H9 (cell line): ENCODE results near the gene PDCD10. TPM values are rescaled to one million over a fixed set of nuclear protein-coding genes. Genes with fewer than 3 reads are reported as not detected.

Source experiments
- DNase-seq: peaks from one replicate; pipeline ENCODE4 v3.0.0-alpha.2; 2017
- H2AFZ ChIP-seq: one replicate; pipeline ENCODE4 v1.6.1; 2013; ENCODE audit warnings: mild to moderate bottlenecking, low read length, control low read depth, moderate library complexity
- H2AK5ac ChIP-seq: 2 replicates; pipeline ENCODE4 v1.6.1; 2013; ENCODE audit warnings: low read length, control low read depth, mixed read lengths; ENCODE audit not compliant: insufficient read length
- H2BK120ac ChIP-seq: one replicate; pipeline ENCODE4 v1.6.1; 2013; ENCODE audit warnings: low read depth, mild to moderate bottlenecking, low read length, control low read depth, inconsistent platforms; ENCODE audit not compliant: poor library complexity, severe bottlenecking
- H2BK12ac ChIP-seq: 2 replicates; pipeline ENCODE4 v1.6.1; 2013; ENCODE audit warnings: low read length, control low read depth, mixed read lengths, low read depth; ENCODE audit not compliant: insufficient read length
- H2BK15ac ChIP-seq: 2 replicates; pipeline ENCODE4 v1.6.1; 2013; ENCODE audit warnings: low read depth, low read length, control low read depth
- H2BK20ac ChIP-seq: one replicate; pipeline ENCODE4 v1.6.1; 2013; ENCODE audit warnings: low read depth, mild to moderate bottlenecking, low read length, control low read depth, inconsistent platforms; ENCODE audit not compliant: poor library complexity, severe bottlenecking
- H2BK5ac ChIP-seq: 2 replicates; pipeline ENCODE4 v1.6.1; 2013; ENCODE audit warnings: low read length, control low read depth, mixed read lengths; ENCODE audit not compliant: insufficient read length
- H3K14ac ChIP-seq: 2 replicates; pipeline ENCODE4 v1.6.1; 2013; ENCODE audit warnings: low read length, control low read depth; ENCODE audit not compliant: insufficient read depth
- H3K18ac ChIP-seq: 2 replicates; pipeline ENCODE4 v1.6.1; 2013; ENCODE audit warnings: low read depth, mild to moderate bottlenecking, mixed read lengths, low read length, control low read depth; ENCODE audit not compliant: insufficient read length
- H3K23ac ChIP-seq: 2 replicates; pipeline ENCODE4 v1.6.1; 2013; ENCODE audit warnings: low read length, control low read depth, mixed read lengths, low read depth; ENCODE audit not compliant: insufficient read length
- H3K23me2 ChIP-seq: 2 replicates; pipeline ENCODE4 v1.6.1; 2013; ENCODE audit warnings: low read depth, mild to moderate bottlenecking, mixed read lengths, low read length, control low read depth; ENCODE audit not compliant: insufficient read length, poor library complexity, severe bottlenecking
- H3K27ac ChIP-seq: 2 replicates; pipeline ENCODE4 v1.5.1; 2013; ENCODE audit warnings: low read length, control low read depth, mixed read lengths, low read depth; ENCODE audit not compliant: insufficient read length
- H3K27me3 ChIP-seq: 2 replicates; pipeline ENCODE4 v1.6.1; 2013; ENCODE audit warnings: low read length, control low read depth, inconsistent platforms; ENCODE audit not compliant: insufficient read depth
- H3K4ac ChIP-seq: 2 replicates; pipeline ENCODE4 v1.6.1; 2013; ENCODE audit warnings: low read depth, mild to moderate bottlenecking, control low read depth, inconsistent platforms, low read length, moderate library complexity
- H3K4me1 ChIP-seq: 2 replicates; pipeline ENCODE4 v1.6.1; 2013; ENCODE audit warnings: low read length, control low read depth, inconsistent platforms; ENCODE audit not compliant: insufficient read depth
- H3K4me2 ChIP-seq: 2 replicates; pipeline ENCODE4 v1.6.1; 2013; ENCODE audit warnings: low read length, control low read depth, mixed read lengths; ENCODE audit not compliant: insufficient read length, insufficient read depth
- H3K56ac ChIP-seq: 2 replicates; pipeline ENCODE4 v1.6.1; 2013; ENCODE audit warnings: low read depth, mild to moderate bottlenecking, mixed read lengths, low read length, control low read depth; ENCODE audit not compliant: insufficient read length
- H3K79me1 ChIP-seq: 2 replicates; pipeline ENCODE4 v1.6.1; 2013; ENCODE audit warnings: low read depth, mild to moderate bottlenecking, moderate library complexity, low read length, control low read depth, inconsistent platforms; ENCODE audit not compliant: insufficient read depth, poor library complexity, severe bottlenecking
- H3K79me2 ChIP-seq: 2 replicates; pipeline ENCODE4 v1.6.1; 2013; ENCODE audit warnings: low read length, control low read depth, inconsistent platforms; ENCODE audit not compliant: insufficient read depth
- H3K9ac ChIP-seq: 2 replicates; pipeline ENCODE4 v1.6.1; 2013; ENCODE audit warnings: low read length, control low read depth, mixed read lengths; ENCODE audit not compliant: insufficient read length; ENCODE audit errors: extremely low read depth
- H3K9me3 ChIP-seq: one replicate; pipeline ENCODE4 v1.6.1; 2013; ENCODE audit warnings: low read depth, low read length, inconsistent platforms; ENCODE audit not compliant: control insufficient read depth
- H3T11ph ChIP-seq: one replicate; pipeline ENCODE4 v1.6.1; 2013; ENCODE audit warnings: mild to moderate bottlenecking, low read length, control low read depth, inconsistent platforms
- H4K20me1 ChIP-seq: one replicate; pipeline ENCODE4 v1.6.1; 2013; ENCODE audit not compliant: control insufficient read depth, insufficient read length, insufficient read depth
- H4K5ac ChIP-seq: 2 replicates; pipeline ENCODE4 v1.6.1; 2013; ENCODE audit warnings: low read depth, mild to moderate bottlenecking, mixed read lengths, low read length, control low read depth; ENCODE audit not compliant: insufficient read length
- H4K8ac ChIP-seq: replicated peaks from 2 replicates; pipeline ENCODE4 v1.6.1; 2013; ENCODE audit warnings: low read length, control low read depth, mixed read lengths, low read depth; ENCODE audit not compliant: insufficient read length
- H4K91ac ChIP-seq: 2 replicates; pipeline ENCODE4 v1.6.1; 2013; ENCODE audit warnings: low read depth, mild to moderate bottlenecking, moderate library complexity, mixed read lengths, low read length, control low read depth; ENCODE audit not compliant: insufficient read length
- H3K27ac Mint-ChIP-seq, 3 experiments: 2 replicates in 2 of 3; 3 replicates in 1 of 3; pipeline ENCODE4 v1.8.0; 2020 to 2021; ENCODE audit warnings: mixed read lengths in 3 of 3, mild to moderate bottlenecking in 1 of 3, moderate library complexity in 1 of 3
- H3K27me3 Mint-ChIP-seq: 2 replicates; pipeline ENCODE4 v1.8.0; 2021; ENCODE audit warnings: low read depth, mild to moderate bottlenecking, moderate library complexity, mixed read lengths
- H3K36me3 Mint-ChIP-seq, 3 experiments: 2 replicates in 2 of 3; 3 replicates in 1 of 3; pipeline ENCODE4 v1.8.0; 2020 to 2021; ENCODE audit warnings: low read depth in 3 of 3, mixed read lengths in 3 of 3; ENCODE audit not compliant: insufficient read depth in 1 of 3
- H3K4me1 Mint-ChIP-seq, 2 experiments: 2 replicates each; pipeline ENCODE4 v1.8.0; 2020; ENCODE audit warnings: mixed read lengths in 2 of 2
- H3K4me3 Mint-ChIP-seq, 2 experiments: 2 replicates in 1 of 2; 3 replicates in 1 of 2; pipeline ENCODE4 v1.8.0; 2020 to 2021; ENCODE audit warnings: mild to moderate bottlenecking in 2 of 2, mixed read lengths in 2 of 2, moderate library complexity in 1 of 2
- H3K9me3 Mint-ChIP-seq, 2 experiments: 2 replicates in 1 of 2; 3 replicates in 1 of 2; pipeline ENCODE4 v1.8.0; 2020; ENCODE audit warnings: mild to moderate bottlenecking in 2 of 2, mixed read lengths in 2 of 2, moderate library complexity in 1 of 2
- CTCF ChIP-seq: fragments of 200-600 bp; sonication (generic); conservative IDR thresholded peaks from 3 replicates; pipeline ENCODE4 v1.8.0; 2021; ENCODE audit warnings: antibody characterized with exemption, mild to moderate bottlenecking
- total RNA-seq: library from RNA; stranded (reverse); gene quantifications from 2 replicates; pipeline ENCODE4 v1.2.1, GENCODE V29; 2021

Gene PDCD10
- total RNA-seq, 1 experiment from 2014 or later, result 64.3 TPM

- H2BK12ac ChIP-seq, result no peak overlapping the region
- no peak overlapping the region for H3K27ac ChIP-seq
- no peak overlapping the region for H3K18ac ChIP-seq
- H3K4me1 ChIP-seq, result no peaks in the 10 kb centered on the region
- H3K9ac ChIP-seq, result no peak overlapping the region
- H2BK5ac ChIP-seq, result no peak overlapping the region
- no peak overlapping the region for H2AFZ ChIP-seq
- no peak overlapping the region for H2BK15ac ChIP-seq
- no peak overlapping the region for H3K4ac ChIP-seq
- H4K20me1 ChIP-seq, result no peaks in the 10 kb centered on the region
- no peak overlapping the region for H4K91ac ChIP-seq
- H3K27ac Mint-ChIP-seq, result no peak overlapping the region
- H3K79me2 ChIP-seq, result no peaks in the 10 kb centered on the region
- H3K9me3 Mint-ChIP-seq, result no peaks in the 10 kb centered on the region
- no peak overlapping the region for H3K4me2 ChIP-seq
- no peaks in the 10 kb centered on the region for H3K79me1 ChIP-seq
- no peak overlapping the region for H3K23ac ChIP-seq
- no peak overlapping the region for H4K8ac ChIP-seq
- no peak overlapping the region for H2BK120ac ChIP-seq
- H3K4me1 Mint-ChIP-seq, result peaks cover 4 to 5% of the 10 kb centered on the region in 2 experiments; a peak in 3 of 4 replicates
- DNase-seq, result no peak
- H3K14ac ChIP-seq, result no peak overlapping the region
- no peak overlapping the region for H3T11ph ChIP-seq
- no peak for TF ChIP-seq CTCF
- H3K23me2 ChIP-seq, result no peaks in the 10 kb centered on the region
- H3K9me3 ChIP-seq, result no peaks in the 10 kb centered on the region
- no peak overlapping the region for H3K56ac ChIP-seq
- no peak overlapping the region for H2AK5ac ChIP-seq
- H3K27me3 ChIP-seq, result no peaks in the 10 kb centered on the region
- no peak overlapping the region for H2BK20ac ChIP-seq
- no peak overlapping the region for H3K4me3 Mint-ChIP-seq
- no peaks in the 10 kb centered on the region for H3K27me3 Mint-ChIP-seq
- H4K5ac ChIP-seq, result no peak overlapping the region
- no peaks in the 10 kb centered on the region for H3K36me3 Mint-ChIP-seq
Measured at GRCh38 chr3:167749209-167749608, 14.5 kb upstream of the PDCD10 start.
